Muscle of back (tissue), 11 donors: ENCODE measurements around the gene G0S2. TPM values are rescaled to one million over a fixed set of nuclear protein-coding genes. Genes with fewer than 3 reads are reported as not detected.
"Not testable (repeated sequence)": the region's sequence is repeated elsewhere in the genome, so short reads cannot be mapped to it uniquely, and the experiment has no call there.

Source experiments
- DNase-seq, 3 donors: peaks; one replicate each; pipeline versions ENCODE4 v3.0.0 to v3.0.0-alpha.2; 2013
- polyA plus RNA-seq, 10 donors: library from polyadenylated mRNA; unstranded; fragments of 120-200 nt; gene quantifications; one replicate each; pipeline ENCODE4 v1.2.1, GENCODE V29; 2013; ENCODE audit not compliant: insufficient read length in 10 of 10

G0S2 gene
- polyA plus RNA-seq, 10 donors, result 2.3 to 6.0 (median 3.3) TPM

- no peak for DNase-seq
Measured at GRCh38 chr1:209673631-209674417, 1.4 kb upstream of the G0S2 start.

GRCh38 chr1:209675565-209676154 is 448 bp downstream of the G0S2 start:
- peak in 1 of 3 donors; percentile 80 for DNase-seq

- no peak for DNase-seq
Measured at GRCh38 chr1:209678981-209679539, 3.8 kb downstream of the G0S2 start.

GRCh38 chr1:209685821-209686220 is 10.6 kb downstream of the G0S2 start:
- no peak for DNase-seq

- DNase-seq, result no peak
Measured at GRCh38 chr1:209686322-209686721, 11.1 kb downstream of the G0S2 start.

GRCh38 chr1:209688746-209689234 is 13.6 kb downstream of the G0S2 start:
- peak in 1 of 3 donors; percentile 43 for DNase-seq

- no peak for DNase-seq
Measured at GRCh38 chr1:209689477-209689876, 14.3 kb downstream of the G0S2 start.

- DNase-seq, result no peak
Measured at GRCh38 chr1:209691237-209691636, 16.0 kb downstream of the G0S2 start.

- DNase-seq, result no peak
Measured at GRCh38 chr1:209692296-209692695, 17.1 kb downstream of the G0S2 start.

- peak; percentile 74 to 88 (median 85) for DNase-seq
Measured at GRCh38 chr1:209692745-209693504, 17.7 kb downstream of the G0S2 start.

GRCh38 chr1:209696673-209697072 is 21.5 kb downstream of the G0S2 start:
- DNase-seq, result no peak

GRCh38 chr1:209697126-209697525 is 21.9 kb downstream of the G0S2 start:
- DNase-seq, result no peak

- not testable (repeated sequence) for DNase-seq
Measured at GRCh38 chr1:209700686-209701085, 25.5 kb downstream of the G0S2 start.

- DNase-seq, result no peak
Measured at GRCh38 chr1:209702832-209703231, 27.6 kb downstream of the G0S2 start.

GRCh38 chr1:209703834-209704504 is 28.8 kb downstream of the G0S2 start:
- DNase-seq, result no peak

GRCh38 chr1:209704584-209704983 is 29.4 kb downstream of the G0S2 start, which contains the start of gene HSD11B1:
Gene HSD11B1, plus strand, starts transcription at chr1:209704846. Its CDS starts 97 bp downstream, at chr1:209704943.
- peak in 2 of 3 donors; percentile 22 to 23 for DNase-seq

- DNase-seq, result no peak
Measured at GRCh38 chr1:209705033-209705598, 29.9 kb downstream of the G0S2 start.

GRCh38 chr1:209706622-209707021 is 31.4 kb downstream of the G0S2 start:
- no peak for DNase-seq

GRCh38 chr1:209707308-209707707 is 32.1 kb downstream of the G0S2 start:
- DNase-seq, result no peak

- DNase-seq, result no peak
Measured at GRCh38 chr1:209708297-209708696, 33.1 kb downstream of the G0S2 start.

- no peak for DNase-seq
Measured at GRCh38 chr1:209710093-209710492, 34.9 kb downstream of the G0S2 start.
